Measurements from ENCODE around the gene FRAT1. TPM values are rescaled to one million over a fixed set of nuclear protein-coding genes. Genes with fewer than 3 reads are reported as not detected.

Gene FRAT1
- total RNA-seq, 1 experiment from 2014 or later = 5.3 TPM

DNA sequence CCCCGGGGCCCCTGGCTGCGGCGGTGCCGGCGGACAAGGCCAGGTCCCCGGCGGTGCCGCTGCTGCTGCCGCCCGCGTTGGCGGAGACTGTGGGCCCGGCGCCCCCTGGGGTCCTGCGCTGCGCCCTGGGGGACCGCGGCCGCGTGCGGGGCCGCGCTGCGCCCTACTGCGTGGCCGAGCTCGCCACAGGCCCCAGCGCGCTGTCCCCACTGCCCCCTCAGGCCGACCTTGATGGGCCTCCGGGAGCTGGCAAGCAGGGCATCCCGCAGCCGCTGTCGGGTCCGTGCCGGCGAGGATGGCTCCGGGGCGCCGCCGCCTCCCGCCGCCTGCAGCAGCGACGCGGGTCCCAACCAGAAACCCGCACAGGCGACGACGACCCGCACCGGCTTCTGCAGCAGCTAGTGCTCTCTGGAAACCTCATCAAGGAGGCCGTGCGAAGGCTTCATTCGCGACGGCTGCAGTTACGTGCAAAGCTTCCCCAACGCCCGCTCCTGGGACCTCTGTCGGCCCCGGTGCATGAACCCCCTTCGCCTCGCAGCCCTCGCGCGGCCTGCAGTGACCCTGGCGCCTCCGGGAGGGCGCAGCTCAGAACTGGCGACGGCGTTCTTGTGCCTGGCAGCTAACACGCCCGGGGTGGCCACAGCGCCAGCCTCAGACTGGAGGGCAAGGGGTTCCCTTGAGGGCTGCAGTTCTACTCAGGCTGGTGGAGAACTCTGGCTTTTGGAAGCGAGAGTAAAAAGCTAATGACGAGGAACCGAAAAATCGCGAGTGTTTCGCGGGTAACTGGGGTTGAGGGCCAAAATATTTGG lies 804 bp downstream of the FRAT1 start:
- CTCF ChIA-PET = interaction anchor here (0.6 kb wide), 1 partner anchor 41 kb away, joined by 6 read pairs; no protein-coding TSS in a partner anchor
- BruUV-seq (replicated peaks) = no TSS peak
- Histone ChIP-seq H3K27ac (ENCODE audit: low read length) (peak overlapping the region; percentile 54), H3K9me3 (ENCODE audit: control insufficient read depth, insufficient read depth, low read depth, low read length) (no peaks in the 10 kb centered on the region), H3K36me3 (ENCODE audit: control insufficient read depth, insufficient read depth, low read length) (no peaks in the 10 kb centered on the region), H3K27me3 (ENCODE audit: control insufficient read depth, insufficient read depth, low read length) (no peaks in the 10 kb centered on the region), H3K4me1 (ENCODE audit: control insufficient read depth, insufficient read depth, low read length) (peaks cover 31% of the 10 kb centered on the region), H3K4me3 (ENCODE audit: low read depth in 2 of 2, low read length in 2 of 2) (peak overlapping the region; percentile 47 to 75)
- ATAC-seq (peak; percentile 73), DNase-seq (ENCODE audit: low read depth, low spot score) (no peak)
- TF ChIP-seq TCF7L2 (IDR thresholded peaks at IDR 0.05; ENCODE audit: low read depth, low read length) (0 out of 2 replicates have a peak, but pooled peaks have one; percentile 1), REST (IDR thresholded peaks at IDR 0.05; ENCODE audit: insufficient read depth in 1 of 2, low read depth in 2 of 2, low read length in 1 of 2) (no peak)
- POLR2A ChIA-PET = interaction anchor here (0.6 kb wide), 1 partner anchor 145 kb away, joined by 8 read pairs; no protein-coding TSS in a partner anchor
- intact Hi-C loops (cut with micrococcal nuclease; ENCODE audit: unreplicated experiment) (no loop called here), in situ Hi-C loops (cut with HindIII; ENCODE audit: low pct_unique_long_range_greater_than_20kb, low sequenced_read_pairs) (no loop called here)

DNA sequence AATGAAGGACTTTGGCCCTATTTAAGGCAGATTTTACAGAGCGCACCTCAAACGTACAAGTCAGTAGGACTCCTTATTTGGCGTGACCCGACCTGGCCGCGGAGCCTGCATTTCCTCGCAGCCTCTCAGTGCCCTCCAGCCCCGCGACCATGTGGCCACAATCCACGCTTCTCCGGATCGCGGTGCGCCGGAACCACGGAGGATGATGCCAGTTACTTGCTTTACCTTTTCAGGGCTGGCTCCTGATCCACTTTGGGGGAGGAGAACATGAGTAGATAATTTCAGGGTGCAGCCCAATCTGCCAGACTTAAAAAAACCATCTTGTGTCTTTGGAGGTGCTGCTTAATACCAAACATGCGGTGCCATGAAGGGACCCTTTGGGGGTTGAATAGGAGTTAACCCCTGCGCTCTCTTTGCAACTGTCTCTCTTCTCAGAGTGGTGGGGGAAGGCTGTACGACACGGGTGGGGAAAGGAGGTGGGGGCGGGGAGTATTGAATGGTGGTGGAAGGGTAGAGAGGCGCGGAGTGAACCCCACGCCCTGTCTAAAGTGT lies 1.5 kb downstream of the FRAT1 start:
- Histone ChIP-seq H3K27me3 (ENCODE audit: control insufficient read depth, insufficient read depth, low read length) (no peaks in the 10 kb centered on the region), H3K27ac (ENCODE audit: low read length) (peak overlapping the region; percentile 54), H3K4me1 (ENCODE audit: control insufficient read depth, insufficient read depth, low read length) (peaks cover 35% of the 10 kb centered on the region), H3K36me3 (ENCODE audit: control insufficient read depth, insufficient read depth, low read length) (no peaks in the 10 kb centered on the region), H3K9me3 (ENCODE audit: control insufficient read depth, insufficient read depth, low read depth, low read length) (no peaks in the 10 kb centered on the region), H3K4me3 (ENCODE audit: low read depth in 2 of 2, low read length in 2 of 2) (peak overlapping the region; percentile 47 to 56)
- POLR2A ChIA-PET = no interaction called here
- TF ChIP-seq SIN3A (IDR thresholded peaks at IDR 0.05; ENCODE audit: borderline replicate concordance, insufficient read depth, low read depth, low read length) (no peak), REST (IDR thresholded peaks at IDR 0.05; ENCODE audit: insufficient read depth in 1 of 2, low read depth in 2 of 2, low read length in 1 of 2) (no peak), POLR2AphosphoS5 (IDR thresholded peaks at IDR 0.05; ENCODE audit: low read depth, low read length) (no peak), CTCF (IDR thresholded peaks at IDR 0.05) (no peak), TCF7L2 (IDR thresholded peaks at IDR 0.05; ENCODE audit: low read depth, low read length) (no peak)
- intact Hi-C loops (cut with micrococcal nuclease; ENCODE audit: unreplicated experiment) (no loop called here), in situ Hi-C loops (cut with HindIII; ENCODE audit: low pct_unique_long_range_greater_than_20kb, low sequenced_read_pairs) (no loop called here)
- CTCF ChIA-PET = interaction anchor here (0.6 kb wide), 1 partner anchor 42 kb away, joined by 6 read pairs; no protein-coding TSS in a partner anchor
- no peak for DNase-seq (ENCODE audit: low read depth, low spot score)
- BruUV-seq (replicated peaks) = TSS peak; percentile 91
- ATAC-seq = no peak

Data from Panc1 (cell line).